HG03378 (cell line): ENCODE results near the gene PSG6.
"Not testable (repeated sequence)": the region's sequence is repeated elsewhere in the genome, so short reads cannot be mapped to it uniquely, and the experiment has no call there.

Experiments
- ATAC-seq: cut with Tn5 transposase; IDR thresholded peaks from one replicate; pipeline ENCODE4 v1.9.1; 2021; ENCODE audit warnings: mild to moderate bottlenecking, moderate library complexity; ENCODE audit not compliant: unreplicated experiment

PSG6 gene

GRCh38 chr19:42917634-42918033 lies at the start of gene PSG6:
Gene PSG6 (minus strand): TSS chr19:42917894. CDS start chr19:42917792, 102 bp downstream.
- not testable (repeated sequence) for ATAC-seq

GRCh38 chr19:42965176-42965575 lies 47.5 kb upstream of the PSG6 start:
- no peak for ATAC-seq

- no peak for ATAC-seq
These were observed 43.4 kb upstream of the PSG6 start for GRCh38 chr19:42961119-42961518.

- ATAC-seq, result not testable (repeated sequence)
These were observed 34.4 kb upstream of the PSG6 start for GRCh38 chr19:42952126-42952525.

GRCh38 chr19:42951476-42951875 lies 33.8 kb upstream of the PSG6 start:
- ATAC-seq, result not testable (repeated sequence)

- ATAC-seq, result no peak
These were observed 24.6 kb upstream of the PSG6 start for GRCh38 chr19:42942187-42942789.

GRCh38 chr19:42937107-42937506 lies 19.4 kb upstream of the PSG6 start, which contains the start of gene PSG7:
Gene PSG7 (minus strand): TSS chr19:42937207. CDS start chr19:42937076, 131 bp downstream.
- ATAC-seq, result not testable (repeated sequence)

- not testable (repeated sequence) for ATAC-seq
These were observed 17.0 kb upstream of the PSG6 start for GRCh38 chr19:42934726-42935125.

- not testable (repeated sequence) for ATAC-seq
These were observed 16.5 kb upstream of the PSG6 start for GRCh38 chr19:42934183-42934582.

- ATAC-seq, result not testable (repeated sequence)
These were observed 15.7 kb upstream of the PSG6 start for GRCh38 chr19:42933412-42933811.

GRCh38 chr19:42932485-42933101 lies 14.9 kb upstream of the PSG6 start:
- not testable (repeated sequence) for ATAC-seq

- not testable (repeated sequence) for ATAC-seq
These were observed 12.5 kb upstream of the PSG6 start for GRCh38 chr19:42930214-42930613.

GRCh38 chr19:42928896-42929295 lies 11.2 kb upstream of the PSG6 start:
- no peak for ATAC-seq

GRCh38 chr19:42926781-42927180 lies 9.1 kb upstream of the PSG6 start:
- ATAC-seq, result no peak

GRCh38 chr19:42923106-42923505 lies 5.4 kb upstream of the PSG6 start:
- ATAC-seq, result not testable (repeated sequence)

- not testable (repeated sequence) for ATAC-seq
These were observed 3.3 kb upstream of the PSG6 start for GRCh38 chr19:42920971-42921370.

- ATAC-seq, result no peak
These were observed 2.0 kb upstream of the PSG6 start for GRCh38 chr19:42919757-42920079.

- not testable (repeated sequence) for ATAC-seq
These were observed 1.5 kb upstream of the PSG6 start for GRCh38 chr19:42919070-42919756.

GRCh38 chr19:42918377-42919069 lies 829 bp upstream of the PSG6 start:
- ATAC-seq, result not testable (repeated sequence)

GRCh38 chr19:42916931-42917330 lies 763 bp downstream of the PSG6 start:
- ATAC-seq, result not testable (repeated sequence)

GRCh38 chr19:42913516-42913915 lies 4.2 kb downstream of the PSG6 start:
- ATAC-seq, result not testable (repeated sequence)
